H1 (cell line): ENCODE results near the gene TEF. TPM values are rescaled to one million over a fixed set of nuclear protein-coding genes. Genes with fewer than 3 reads are reported as not detected.

Experiments
- CTCF ChIA-PET: fragments of 300-600 bp; sonication (Branson Sonifier 250); formaldehyde crosslinking; loops from one replicate; lab custom pipeline; 2021; ENCODE audit not compliant: partially characterized antibody; lab: Charles Lee
- POLR2A ChIA-PET: fragments of 300-600 bp; sonication (Branson Sonifier 250); formaldehyde crosslinking; loops from one replicate; lab custom pipeline; 2021; ENCODE audit warnings: inconsistent platforms; ENCODE audit not compliant: partially characterized antibody; lab: Charles Lee
- DNase-seq, 2 experiments: peaks; one replicate each; pipeline versions ENCODE4 v3.0.0 to v3.0.0-alpha.2; 2010 to 2022; ENCODE audit warnings: low spot score in 2 of 2, low read depth in 1 of 2, mixed read lengths in 1 of 2
- FAIRE-seq: peaks from 2 replicates; lab custom pipeline; 2011; peaks lifted over from hg19 to GRCh38; lab: Jason Lieb, UNC
- H2AFZ ChIP-seq: 2 replicates; pipeline ENCODE4 v1.8.1; 2012; ENCODE audit warnings: low read length, inconsistent platforms
- H2AK5ac ChIP-seq: 2 replicates; pipeline ENCODE4 v1.6.1; 2013; ENCODE audit warnings: low read depth, low read length
- H2BK120ac ChIP-seq: replicated peaks from 2 replicates; pipeline ENCODE3; 2013; ENCODE audit warnings: low read depth, low read length, inconsistent platforms
- H2BK12ac ChIP-seq: 2 replicates; pipeline ENCODE4 v1.6.1; 2013; ENCODE audit warnings: low read depth, low read length
- H2BK15ac ChIP-seq: 2 replicates; pipeline ENCODE4 v1.6.1; 2013; ENCODE audit warnings: low read length
- H2BK20ac ChIP-seq: 2 replicates; pipeline ENCODE4 v1.6.1; 2013; ENCODE audit warnings: low read length
- H2BK5ac ChIP-seq: 2 replicates; pipeline ENCODE4 v1.6.1; 2013; ENCODE audit warnings: low read depth, low read length
- H3K14ac ChIP-seq: 2 replicates; pipeline ENCODE4 v1.6.1; 2013; ENCODE audit warnings: inconsistent platforms; ENCODE audit not compliant: insufficient read length
- H3K18ac ChIP-seq: 2 replicates; pipeline ENCODE4 v1.6.1; 2013; ENCODE audit warnings: low read length; ENCODE audit errors: extremely low read depth
- H3K23ac ChIP-seq: 2 replicates; pipeline ENCODE4 v1.6.1; 2013; ENCODE audit warnings: inconsistent platforms; ENCODE audit not compliant: insufficient read length
- H3K23me2 ChIP-seq: 2 replicates; pipeline ENCODE4 v1.6.1; 2013; ENCODE audit warnings: low read depth, low read length
- H3K27ac ChIP-seq: 2 replicates; pipeline ENCODE4 v1.6.1; 2011; ENCODE audit warnings: low read depth, low read length, inconsistent platforms
- H3K27me3 ChIP-seq, 4 experiments: replicated peaks in 1 of 4; 1 replicate in 1 of 4; 2 replicates in 3 of 4; pipeline versions ENCODE4 v1.6.1 to v1.8.1; 2011 to 2013; ENCODE audit warnings: low read length in 3 of 4, mild to moderate bottlenecking in 3 of 4, inconsistent platforms in 2 of 4, mixed read lengths in 2 of 4, moderate library complexity in 1 of 4; ENCODE audit not compliant: control insufficient read depth in 3 of 4, insufficient read depth in 3 of 4; ENCODE audit errors: extremely low read depth in 1 of 4
- H3K36me3 ChIP-seq, 4 experiments: 2 replicates each; pipeline versions ENCODE4 v1.6.1 to v1.8.1; 2011 to 2013; ENCODE audit warnings: mild to moderate bottlenecking in 4 of 4, low read length in 3 of 4, moderate library complexity in 2 of 4, control low read depth in 1 of 4, inconsistent platforms in 1 of 4; ENCODE audit not compliant: insufficient read depth in 4 of 4, control insufficient read depth in 2 of 4
- H3K4ac ChIP-seq: replicated peaks from 2 replicates; pipeline ENCODE3; 2013; ENCODE audit warnings: low read length, low read depth, mixed read lengths, inconsistent platforms; ENCODE audit not compliant: insufficient read length
- H3K4me1 ChIP-seq, 4 experiments: replicated peaks in 1 of 4; 1 replicate in 1 of 4; 2 replicates in 3 of 4; pipeline versions ENCODE4 v1.6.1 to v1.8.1; 2011 to 2013; ENCODE audit warnings: low read length in 3 of 4, inconsistent platforms in 2 of 4, mixed read lengths in 1 of 4; ENCODE audit not compliant: insufficient read depth in 4 of 4, control insufficient read depth in 3 of 4
- H3K4me2 ChIP-seq, 2 experiments: 2 replicates each; pipeline versions ENCODE4 v1.6.1 to v1.8.1; 2011 to 2013; ENCODE audit warnings: low read depth in 2 of 2, low read length in 2 of 2, control low read depth in 1 of 2, inconsistent platforms in 1 of 2, mild to moderate bottlenecking in 1 of 2; ENCODE audit not compliant: insufficient read depth in 1 of 2
- H3K4me3 ChIP-seq, 4 experiments: fragments of 200-600, 300-600 bp in 1 of 4; sonication (generic), shearing (Covaris generic), sonication (Bioruptor Twin) in 1 of 4; 2 replicates each; pipeline versions ENCODE4 v1.5.1 to v1.8.1; 2011 to 2016; ENCODE audit warnings: low read length in 4 of 4, low read depth in 3 of 4, control low read depth in 2 of 4, inconsistent platforms in 2 of 4, mild to moderate bottlenecking in 2 of 4, mixed read lengths in 1 of 4, moderate library complexity in 1 of 4; ENCODE audit not compliant: insufficient read depth in 2 of 4; ENCODE audit errors: extremely low read depth in 1 of 4
- H3K56ac ChIP-seq: replicated peaks from 2 replicates; pipeline ENCODE3; 2013; ENCODE audit warnings: low read depth, mild to moderate bottlenecking, mixed read lengths, low read length, inconsistent platforms; ENCODE audit not compliant: insufficient read length
- H3K79me1 ChIP-seq: 2 replicates; pipeline ENCODE4 v1.6.1; 2013; ENCODE audit warnings: low read depth, low read length, control low read depth
- H3K79me2 ChIP-seq, 2 experiments: 2 replicates each; pipeline versions ENCODE4 v1.6.1 to v1.8.1; 2012 to 2013; ENCODE audit warnings: low read length in 2 of 2, mild to moderate bottlenecking in 2 of 2, inconsistent platforms in 1 of 2; ENCODE audit not compliant: insufficient read depth in 2 of 2, control insufficient read depth in 1 of 2
- H3K9ac ChIP-seq, 4 experiments: replicated peaks in 1 of 4; 1 replicate in 1 of 4; 2 replicates in 3 of 4; pipeline versions ENCODE4 v1.6.1 to v1.8.1; 2011 to 2013; ENCODE audit warnings: low read depth in 3 of 4, low read length in 3 of 4, control low read depth in 2 of 4, mild to moderate bottlenecking in 2 of 4, moderate library complexity in 2 of 4, inconsistent platforms in 1 of 4; ENCODE audit errors: extremely low read depth in 1 of 4
- H3K9me3 ChIP-seq, 2 experiments: 2 replicates each; pipeline versions ENCODE4 v1.6.1 to v1.8.1; 2012 to 2013; ENCODE audit warnings: mild to moderate bottlenecking in 2 of 2, moderate library complexity in 2 of 2, control low read depth in 1 of 2, inconsistent platforms in 1 of 2, low read depth in 1 of 2, low read length in 1 of 2, mixed read lengths in 1 of 2; ENCODE audit not compliant: insufficient read depth in 2 of 2
- H4K20me1 ChIP-seq, 2 experiments: replicated peaks in 1 of 2; 2 replicates each; pipeline versions ENCODE3 to v1.8.1; 2011 to 2013; ENCODE audit warnings: inconsistent platforms in 2 of 2, low read length in 2 of 2, mild to moderate bottlenecking in 1 of 2; ENCODE audit not compliant: insufficient read depth in 2 of 2, control insufficient read depth in 1 of 2
- H4K5ac ChIP-seq: 2 replicates; pipeline ENCODE4 v1.6.1; 2013; ENCODE audit warnings: low read length, low read depth, mixed read lengths, inconsistent platforms; ENCODE audit not compliant: insufficient read length
- H4K8ac ChIP-seq: 2 replicates; pipeline ENCODE4 v1.8.0; 2013; ENCODE audit warnings: mild to moderate bottlenecking, moderate library complexity, low read length, inconsistent platforms; ENCODE audit not compliant: insufficient read depth; ENCODE audit errors: extremely low read depth
- H4K91ac ChIP-seq: replicated peaks from 2 replicates; pipeline ENCODE3; 2013; ENCODE audit warnings: low read length, mixed read lengths, inconsistent platforms; ENCODE audit not compliant: insufficient read length
- CHD2 ChIP-seq: IDR thresholded peaks from 2 replicates; pipeline ENCODE4 v1.6.1; 2012; ENCODE audit warnings: low read length, improper control_type of control experiment
- FOSL1 ChIP-seq: IDR thresholded peaks from 2 replicates; pipeline ENCODE4 v1.6.1; 2011; ENCODE audit warnings: mild to moderate bottlenecking, low read depth, low read length, moderate library complexity; ENCODE audit not compliant: insufficient read depth
- JUND ChIP-seq: IDR thresholded peaks from 2 replicates; pipeline ENCODE4 v1.6.1; 2011; ENCODE audit warnings: mild to moderate bottlenecking, improper control_type of control experiment, low read length
- NRF1 ChIP-seq: IDR thresholded peaks from 2 replicates; pipeline ENCODE4 v1.6.1; 2011; ENCODE audit warnings: mild to moderate bottlenecking, low read depth, low read length, improper control_type of control experiment
- TAF7 ChIP-seq: optimal IDR thresholded peaks from 2 replicates; pipeline ENCODE3; 2011; ENCODE audit warnings: low read depth, mild to moderate bottlenecking, inconsistent platforms, low read length, moderate library complexity, borderline replicate concordance
- TBP ChIP-seq: IDR thresholded peaks from 2 replicates; pipeline ENCODE4 v1.6.1; 2011; ENCODE audit warnings: low read depth, low read length, improper control_type of control experiment
- WGBS, 2 experiments: shearing (Covaris generic) in 1 of 2; methylation state at CpG; one replicate each; pipeline versions ENCODE4 v1.1.6 to v1.1.7; 2013 to 2015; ENCODE audit warnings: low lambda C conversion rate in 2 of 2, mixed read lengths in 2 of 2, inconsistent platforms in 1 of 2, low coverage in 1 of 2, missing lambda C conversion rate in 1 of 2; ENCODE audit not compliant: insufficient replicate concordance in 2 of 2, insufficient coverage in 1 of 2, insufficient read length in 1 of 2; ENCODE audit errors: extremely low coverage in 1 of 2, missing lambda C conversion rate in 1 of 2; 5-methylcytosine and 5-hydroxymethylcytosine counted together
- polyA plus RNA-seq, 7 experiments: library from polyadenylated mRNA; depleted of rRNA in 3 of 7; stranded (reverse) in 5 of 7; unstranded in 2 of 7; fragments of >200 nt in 5 of 7; fragments of 200-250 nt in 2 of 7; gene quantifications; 1 replicate in 5 of 7; 2 replicates in 1 of 7; 4 replicates in 1 of 7; pipeline versions ENCODE4 v1.2.1 to v1.2.3, GENCODE V29; 2011 to 2013; ENCODE audit warnings: missing spikeins in 2 of 7, mixed read lengths in 2 of 7
- total RNA-seq: library from RNA; stranded (reverse); fragmentation: NEBNext Ultra II Directional; extraction: Animal tissue kit (Norgen Biotek cat#: 25700); gene quantifications from 2 replicates; pipeline ENCODE4 v1.2.1, GENCODE V29; 2021
- TF ChIP-seq, protein P1 (sequence below): IDR thresholded peaks from 2 replicates; pipeline ENCODE4 v1.6.1; 2011; ENCODE audit warnings: low read length, improper control_type of control experiment
- TF ChIP-seq, protein P2 (sequence below), 3 experiments: IDR thresholded peaks; 1 replicate in 2 of 3; 2 replicates in 1 of 3; pipeline versions ENCODE4 v1.5.1 to v1.6.1; 2011; ENCODE audit warnings: low read length in 3 of 3, mild to moderate bottlenecking in 3 of 3, inconsistent platforms in 2 of 3, low read depth in 1 of 3, moderate library complexity in 1 of 3; ENCODE audit not compliant: insufficient read depth in 1 of 3; ENCODE audit errors: control extremely low read depth in 1 of 3

TEF gene
- total and polyA plus RNA-seq, 2 of the 8 experiments (the other 6 are each of a cell fraction or from before 2014, with no cell fraction given) = 7.4 to 9.0 TPM

DNA sequence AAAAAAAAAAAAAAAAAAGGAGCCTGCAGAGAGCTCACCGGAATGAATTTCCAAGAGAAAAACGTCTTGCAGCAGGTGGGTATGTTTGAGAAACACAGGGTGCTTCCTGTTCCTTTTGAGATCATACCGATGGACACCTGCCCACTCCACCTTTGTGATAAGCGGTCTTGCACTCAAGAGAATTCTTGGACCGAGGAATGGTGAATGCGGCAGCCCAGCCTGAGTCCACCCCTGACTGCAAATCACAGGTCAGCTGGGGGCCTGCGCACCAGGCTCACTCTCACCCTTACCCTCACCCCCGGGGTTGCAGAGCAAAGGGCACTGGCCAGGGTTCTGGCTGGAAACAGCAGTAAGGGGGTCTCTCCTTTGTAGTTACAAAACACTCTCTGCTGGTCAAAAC lies 16.8 kb upstream of the TEF start:
- Histone ChIP-seq H4K5ac (no peak overlapping the region), H3K9me3 (no peaks in the 10 kb centered on the region), H3K27ac (no peak overlapping the region), H2BK5ac (no peak overlapping the region), H3K79me2 (no peaks in the 10 kb centered on the region), H3K23ac (no peak overlapping the region), H3K27me3 (no peaks in the 10 kb centered on the region; a peak in 1 of 7 replicates), H3K79me1 (no peaks in the 10 kb centered on the region), H2BK15ac (no peak overlapping the region), H4K20me1 (peaks cover 0 to 2% of the 10 kb centered on the region in 2 experiments), H3K56ac (no peak overlapping the region), H3K4me3 (no peak overlapping the region), H2BK20ac (no peak overlapping the region), H2AK5ac (no peak overlapping the region), H3K4ac (no peak overlapping the region), H3K4me1 (peaks cover 10 to 26% (median 18%) of the 10 kb centered on the region in 4 experiments), H2BK12ac (no peak overlapping the region), H3K4me2 (peak overlapping the region; percentile 21 to 22; a peak in 3 of 4 replicates), H4K8ac (no peak overlapping the region), H3K36me3 (no peaks in the 10 kb centered on the region; a peak in 1 of 8 replicates), H3K23me2 (no peaks in the 10 kb centered on the region), H2BK120ac (no peak overlapping the region), H4K91ac (no peak overlapping the region), H3K14ac (no peak overlapping the region), H2AFZ (no peak overlapping the region), H3K9ac (no peak overlapping the region), H3K18ac (no peak overlapping the region)
- FAIRE-seq (no peak), DNase-seq (no peak)
- WGBS, 2 experiments = 61% methylated on average over 6 of the region's 8 CpGs; no CpG with 5 or more reads in 1 of the 2 experiments
- ChIA-PET POLR2A (interaction anchor here (11.5 kb wide), 1 partner anchor 14 kb away, joined by 129 read pairs; the partner anchor contains the start of gene TEF), CTCF (interaction anchor here (2.2 kb wide), 1 partner anchor 39 kb away, joined by 7 read pairs; no protein-coding TSS in a partner anchor)
- TF ChIP-seq JUND (no peak), NRF1 (no peak), TAF7 (no peak), FOSL1 (no peak), CHD2 (no peak), TBP (no peak)
- TF ChIP-seq, protein P1, sequence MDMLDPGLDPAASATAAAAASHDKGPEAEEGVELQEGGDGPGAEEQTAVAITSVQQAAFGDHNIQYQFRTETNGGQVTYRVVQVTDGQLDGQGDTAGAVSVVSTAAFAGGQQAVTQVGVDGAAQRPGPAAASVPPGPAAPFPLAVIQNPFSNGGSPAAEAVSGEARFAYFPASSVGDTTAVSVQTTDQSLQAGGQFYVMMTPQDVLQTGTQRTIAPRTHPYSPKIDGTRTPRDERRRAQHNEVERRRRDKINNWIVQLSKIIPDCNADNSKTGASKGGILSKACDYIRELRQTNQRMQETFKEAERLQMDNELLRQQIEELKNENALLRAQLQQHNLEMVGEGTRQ = no peak
- TF ChIP-seq, protein P2, sequence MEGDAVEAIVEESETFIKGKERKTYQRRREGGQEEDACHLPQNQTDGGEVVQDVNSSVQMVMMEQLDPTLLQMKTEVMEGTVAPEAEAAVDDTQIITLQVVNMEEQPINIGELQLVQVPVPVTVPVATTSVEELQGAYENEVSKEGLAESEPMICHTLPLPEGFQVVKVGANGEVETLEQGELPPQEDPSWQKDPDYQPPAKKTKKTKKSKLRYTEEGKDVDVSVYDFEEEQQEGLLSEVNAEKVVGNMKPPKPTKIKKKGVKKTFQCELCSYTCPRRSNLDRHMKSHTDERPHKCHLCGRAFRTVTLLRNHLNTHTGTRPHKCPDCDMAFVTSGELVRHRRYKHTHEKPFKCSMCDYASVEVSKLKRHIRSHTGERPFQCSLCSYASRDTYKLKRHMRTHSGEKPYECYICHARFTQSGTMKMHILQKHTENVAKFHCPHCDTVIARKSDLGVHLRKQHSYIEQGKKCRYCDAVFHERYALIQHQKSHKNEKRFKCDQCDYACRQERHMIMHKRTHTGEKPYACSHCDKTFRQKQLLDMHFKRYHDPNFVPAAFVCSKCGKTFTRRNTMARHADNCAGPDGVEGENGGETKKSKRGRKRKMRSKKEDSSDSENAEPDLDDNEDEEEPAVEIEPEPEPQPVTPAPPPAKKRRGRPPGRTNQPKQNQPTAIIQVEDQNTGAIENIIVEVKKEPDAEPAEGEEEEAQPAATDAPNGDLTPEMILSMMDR (IDR thresholded peaks at IDR 0.05; ENCODE audit: control extremely low read depth in 1 of 3, insufficient read depth in 1 of 3, low read depth in 1 of 3, low read length in 3 of 3) = no peak
